RCC 7860 (cell line): ENCODE data around the gene ADAP1.

Experiments used
- DNase-seq: peaks from one replicate; pipeline ENCODE4 v3.0.0-alpha.2; 2015; ENCODE audit warnings: low spot score
- FAIRE-seq: peaks from 2 replicates; lab custom pipeline; 2012; peaks lifted over from hg19 to GRCh38; lab: Jason Lieb, UNC

ADAP1 gene

GRCh38 chr7:990352-990932 lies 36.0 kb upstream of the ADAP1 start:
- DNase-seq (no peak), FAIRE-seq (no peak)

GRCh38 chr7:988963-989529 lies 34.6 kb upstream of the ADAP1 start:
- FAIRE-seq: no peak
- DNase-seq: no peak

DNA sequence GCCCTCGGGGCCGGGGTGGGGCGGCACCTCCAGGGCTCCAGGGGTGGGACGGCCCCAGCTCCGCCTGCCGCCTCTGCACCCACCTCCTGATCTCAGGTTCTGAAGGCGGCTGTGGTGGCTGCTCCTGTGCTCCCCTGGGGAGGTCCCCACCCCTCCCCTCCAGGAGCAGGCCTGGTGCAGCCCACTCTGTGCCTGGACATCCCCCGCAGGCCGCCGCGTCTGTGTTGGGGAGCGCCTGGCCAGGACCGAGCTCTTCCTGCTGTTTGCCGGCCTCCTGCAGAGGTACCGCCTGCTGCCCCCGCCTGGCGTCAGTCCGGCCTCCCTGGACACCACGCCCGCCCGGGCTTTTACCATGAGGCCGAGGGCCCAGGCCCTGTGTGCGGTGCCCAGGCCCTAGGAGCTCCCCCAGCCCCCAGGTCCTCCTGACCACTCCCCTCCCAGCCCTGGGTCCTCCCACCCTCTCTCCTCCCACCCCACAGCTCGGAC lies 34.0 kb upstream of the ADAP1 start:
- FAIRE-seq (no peak), DNase-seq (no peak)

DNA sequence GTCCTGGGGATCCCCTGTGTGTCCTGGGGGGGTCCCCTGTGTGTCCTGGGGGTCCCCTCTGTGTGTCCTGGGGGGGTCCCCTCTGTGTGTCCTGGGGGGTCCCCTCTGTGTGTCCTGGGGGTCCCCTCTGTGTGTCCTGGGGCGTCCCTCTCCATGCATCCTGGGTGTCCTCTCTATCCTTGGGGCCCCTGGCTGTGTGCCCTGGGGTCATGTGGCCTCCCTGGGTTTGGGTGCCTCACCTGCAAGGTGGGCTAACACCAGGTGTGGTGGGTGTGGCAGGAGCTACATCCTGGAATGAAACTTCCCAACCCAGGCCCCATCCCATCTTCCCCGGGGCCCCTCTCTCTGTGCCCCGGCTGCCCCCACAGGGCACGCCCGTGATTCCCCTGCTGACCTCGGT lies 33.4 kb upstream of the ADAP1 start:
- DNase-seq (no peak), FAIRE-seq (no peak)

- FAIRE-seq (no peak), DNase-seq (no peak)
Measured at GRCh38 chr7:986766-987751, 32.6 kb upstream of the ADAP1 start.

DNA sequence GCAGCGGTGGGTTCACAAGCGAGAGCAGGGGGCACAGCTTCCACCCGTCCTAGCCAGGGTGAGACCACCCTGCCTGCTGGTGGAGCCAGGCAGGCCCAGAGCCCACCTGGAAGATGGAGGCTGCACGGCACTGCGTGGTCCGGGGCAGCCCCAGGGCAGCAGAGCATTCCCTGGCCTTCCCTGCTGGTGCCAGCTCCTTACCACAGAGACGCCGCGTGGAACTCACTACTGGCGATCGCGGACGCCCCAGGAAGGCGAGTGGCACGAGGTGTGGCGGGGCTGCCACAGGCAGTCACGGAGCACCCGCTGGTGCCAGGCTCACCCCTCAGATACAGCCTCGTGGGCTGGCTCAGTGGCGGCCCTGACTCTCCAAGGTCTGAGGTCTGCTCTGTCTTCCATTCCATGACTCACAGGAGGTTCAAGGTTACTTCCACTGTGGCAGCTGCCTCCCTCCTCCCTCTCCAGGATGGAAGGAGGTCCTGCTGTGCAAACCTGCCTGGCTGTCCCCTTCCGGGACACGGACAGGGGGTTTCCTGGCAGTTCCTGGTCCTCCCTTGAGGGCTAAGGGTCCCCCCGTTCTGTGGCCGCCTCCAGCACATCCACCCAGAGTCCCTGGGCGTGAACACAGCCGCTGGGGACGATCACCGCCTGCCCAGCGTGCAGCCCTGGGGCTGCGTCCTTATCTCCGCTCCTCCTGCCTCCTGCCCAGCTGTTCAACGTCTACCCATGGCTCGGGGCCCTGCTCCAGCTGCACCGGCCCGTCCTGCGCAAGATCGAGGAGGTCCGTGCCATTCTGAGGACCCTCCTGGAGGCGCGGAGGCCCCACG lies 31.6 kb upstream of the ADAP1 start:
- DNase-seq: peak; percentile 32
- FAIRE-seq: no peak

- no peak for DNase-seq
- no peak for FAIRE-seq
Measured at GRCh38 chr7:985127-985416, 30.6 kb upstream of the ADAP1 start.

DNA sequence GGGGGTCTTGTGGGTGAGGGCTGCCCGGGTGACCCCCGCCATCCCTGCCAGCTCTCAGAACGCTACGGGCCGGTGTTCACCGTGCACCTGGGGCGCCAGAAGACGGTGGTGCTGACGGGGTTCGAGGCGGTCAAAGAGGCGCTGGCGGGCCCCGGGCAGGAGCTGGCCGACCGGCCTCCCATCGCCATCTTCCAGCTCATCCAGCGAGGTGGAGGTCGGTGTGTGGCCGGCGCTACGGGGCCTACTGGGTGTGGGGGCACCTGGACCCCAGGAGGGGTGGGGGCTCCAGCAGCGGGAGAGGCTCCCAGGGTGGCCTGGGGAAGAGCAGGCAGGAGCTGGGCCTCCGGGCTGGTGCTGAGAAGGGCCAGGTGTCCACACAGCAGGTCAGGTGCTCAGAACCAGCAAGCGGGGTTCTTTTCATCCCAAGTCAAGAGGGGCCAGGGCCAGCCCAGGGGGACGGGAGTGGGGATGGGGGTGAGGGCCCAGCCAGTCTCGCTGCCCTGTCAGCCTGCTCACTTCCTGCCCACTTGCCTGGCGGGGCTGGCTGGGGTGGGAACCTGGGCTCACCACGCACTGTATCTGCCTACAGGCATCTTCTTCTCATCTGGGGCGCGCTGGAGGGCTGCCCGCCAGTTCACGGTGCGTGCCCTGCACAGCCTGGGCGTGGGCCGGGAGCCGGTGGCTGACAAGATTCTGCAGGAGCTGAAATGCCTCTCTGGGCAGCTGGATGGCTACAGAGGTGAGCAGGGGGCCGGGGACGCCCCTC lies 30.1 kb upstream of the ADAP1 start:
- DNase-seq (no peak), FAIRE-seq (no peak)

- DNase-seq: no peak
- no peak for FAIRE-seq
Measured at GRCh38 chr7:983616-984071, 29.2 kb upstream of the ADAP1 start.

- no peak for DNase-seq
- no peak for FAIRE-seq
Measured at GRCh38 chr7:983004-983615, 28.6 kb upstream of the ADAP1 start, which contains the start of gene CYP2W1. CYP2W1 (plus strand) TSS chr7:983181; CDS start chr7:983212, 31 bp downstream.

- FAIRE-seq: no peak
- no peak for DNase-seq
Measured at GRCh38 chr7:982511-983003, 28.1 kb upstream of the ADAP1 start.

DNA sequence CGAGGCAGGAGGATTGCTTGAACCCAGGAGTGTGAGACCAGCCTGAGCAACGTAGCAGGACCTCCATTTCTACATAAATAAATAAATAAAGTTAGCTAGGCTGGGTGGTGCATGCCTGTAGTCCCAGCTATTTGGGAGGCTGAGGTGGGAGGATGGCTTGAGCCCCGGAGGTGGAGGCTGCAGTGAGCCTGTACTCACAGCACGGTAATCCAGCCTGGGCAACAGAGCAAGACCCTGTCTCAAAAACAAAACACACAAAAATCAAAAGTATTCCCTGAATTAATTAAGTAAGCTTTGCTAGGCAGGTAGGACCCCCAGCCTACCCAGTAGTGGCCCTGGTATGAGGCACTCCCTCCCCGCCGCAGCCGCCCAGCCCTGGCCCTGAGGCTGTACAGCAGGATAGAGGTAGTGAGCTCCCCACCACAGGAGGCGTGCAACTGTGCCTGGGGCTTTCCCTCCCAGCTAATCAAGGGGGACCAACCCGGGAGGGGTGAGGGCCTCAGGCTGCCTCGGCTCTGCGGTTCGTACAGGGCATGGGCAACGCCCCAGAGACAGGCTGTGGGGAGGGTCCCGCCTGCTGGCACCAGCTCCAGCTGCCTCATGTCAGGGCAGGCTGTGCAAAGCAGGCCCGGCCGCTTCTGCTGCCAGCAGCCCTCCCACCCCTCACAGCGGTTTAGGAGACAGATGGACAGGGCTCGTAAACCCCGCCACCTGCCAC lies 27.5 kb upstream of the ADAP1 start:
- DNase-seq: no peak
- FAIRE-seq: no peak

GRCh38 chr7:979886-980571 lies 25.5 kb upstream of the ADAP1 start:
- DNase-seq: peak; percentile 19
- no peak for FAIRE-seq

DNA sequence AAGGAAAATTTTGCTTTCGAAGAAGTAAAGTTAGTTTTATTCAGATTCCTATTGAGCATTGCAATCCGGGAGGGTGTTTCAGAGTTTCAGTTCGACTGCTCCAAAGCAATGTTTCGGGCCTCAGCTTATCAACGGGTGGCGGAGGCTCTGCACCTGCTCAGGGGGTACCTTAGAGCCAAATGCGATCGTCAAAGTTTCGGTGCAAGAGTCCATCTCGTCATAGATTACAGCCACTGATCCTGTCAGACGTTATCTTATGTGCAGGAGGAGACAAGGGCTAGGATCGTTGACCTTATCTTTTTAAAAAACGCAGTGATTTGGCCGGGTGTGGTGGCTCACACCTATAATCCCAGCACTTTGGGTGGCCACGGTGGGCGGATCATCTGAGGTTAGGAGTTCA lies 24.7 kb upstream of the ADAP1 start:
- no peak for FAIRE-seq
- DNase-seq: no peak

DNA sequence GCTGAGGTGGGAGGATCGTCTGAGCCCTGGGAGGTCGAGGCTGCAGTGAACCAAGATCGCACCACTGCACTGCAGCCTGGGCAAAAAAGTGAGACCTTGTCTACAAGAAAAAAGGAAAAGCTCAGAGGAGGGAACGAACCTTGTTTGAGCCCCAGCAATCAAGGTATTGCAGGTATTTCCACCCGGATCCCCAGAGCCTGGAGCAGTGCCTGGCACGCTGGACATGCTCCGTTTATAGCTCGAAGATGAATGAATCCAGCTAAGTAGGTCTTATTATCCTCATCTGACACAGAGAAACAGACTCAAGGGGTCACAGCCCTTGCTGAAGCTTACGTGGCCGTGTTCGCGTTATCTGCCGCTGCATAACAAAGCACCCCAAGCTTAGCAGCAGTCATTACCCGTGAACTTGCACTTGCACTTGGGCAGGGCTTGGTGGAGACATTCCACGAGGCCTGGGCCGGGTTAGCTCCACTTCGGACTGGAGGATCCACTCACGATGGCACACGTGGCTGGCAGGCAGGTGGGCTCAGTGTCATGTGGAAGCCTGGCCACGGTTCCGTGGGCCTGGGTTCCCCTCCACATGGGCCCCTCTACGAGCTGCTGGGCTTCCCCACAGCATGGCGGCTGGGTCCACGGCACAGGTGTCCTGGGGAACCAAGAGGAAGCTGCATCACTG lies 24.1 kb upstream of the ADAP1 start:
- no peak for DNase-seq
- no peak for FAIRE-seq

DNA sequence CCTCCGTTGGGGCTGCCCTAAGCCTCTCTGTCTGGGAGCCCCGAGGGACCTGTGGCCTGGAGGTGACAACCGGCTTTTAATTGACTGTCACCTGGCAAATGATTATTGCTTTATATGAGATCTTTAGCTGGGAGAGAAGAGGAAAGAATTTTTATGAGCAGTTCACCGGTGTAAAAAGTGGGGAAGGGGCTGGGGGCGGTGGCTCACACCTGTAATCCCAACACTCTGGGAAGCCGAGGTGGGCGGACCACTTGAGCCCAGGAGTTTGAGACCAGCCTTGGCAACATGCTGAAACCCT lies 23.5 kb upstream of the ADAP1 start:
- no peak for FAIRE-seq

GRCh38 chr7:977326-978048 lies 23.0 kb upstream of the ADAP1 start:
- peak; percentile 13 for DNase-seq

More for the DNA sequence above, 23.5 kb upstream of the ADAP1 start:
- no peak for DNase-seq

More at GRCh38 chr7:977326-978048, 23.0 kb upstream of the ADAP1 start:
- FAIRE-seq: no peak
